Testis (tissue), 2 donors: ENCODE data around the gene IDNK.

Experiments
- POLR2A ChIP-seq: fragments of 450-650 bp; IDR thresholded peaks from one replicate; pipeline ENCODE4 v1.6.1; 2017; ENCODE audit warnings: antibody characterized with exemption, mild to moderate bottlenecking, moderate library complexity
- TF ChIP-seq, protein P1 (sequence below), 3 experiments: fragments of 450-650 bp in 2 of 3; fragments of 200-600 bp in 1 of 3; sonication (generic) in 1 of 3; IDR thresholded peaks; one replicate each; pipeline ENCODE4 v1.5.1; 2016 to 2019; ENCODE audit warnings: antibody characterized with exemption in 3 of 3, mild to moderate bottlenecking in 2 of 3, moderate library complexity in 1 of 3

DNA sequence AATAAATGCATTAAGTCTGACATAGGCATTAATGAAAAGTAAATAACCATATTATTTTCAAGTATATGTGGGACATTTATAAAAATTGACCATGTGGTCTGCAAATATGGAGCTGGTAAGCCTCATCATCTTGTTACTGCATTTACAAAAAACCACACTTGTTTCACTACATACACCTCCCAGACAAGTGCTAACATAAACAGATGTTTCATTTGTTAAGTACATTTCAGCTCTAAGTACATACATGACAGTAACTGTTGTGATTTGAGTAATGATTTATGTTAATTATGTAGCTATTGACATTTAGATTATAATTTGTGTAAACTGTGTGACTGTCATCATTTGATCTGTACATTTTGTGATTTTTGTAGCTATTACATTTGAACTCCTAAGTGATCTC is 13.9 kb downstream of the IDNK start:
- TF ChIP-seq POLR2A = no peak
- TF ChIP-seq, protein P1, sequence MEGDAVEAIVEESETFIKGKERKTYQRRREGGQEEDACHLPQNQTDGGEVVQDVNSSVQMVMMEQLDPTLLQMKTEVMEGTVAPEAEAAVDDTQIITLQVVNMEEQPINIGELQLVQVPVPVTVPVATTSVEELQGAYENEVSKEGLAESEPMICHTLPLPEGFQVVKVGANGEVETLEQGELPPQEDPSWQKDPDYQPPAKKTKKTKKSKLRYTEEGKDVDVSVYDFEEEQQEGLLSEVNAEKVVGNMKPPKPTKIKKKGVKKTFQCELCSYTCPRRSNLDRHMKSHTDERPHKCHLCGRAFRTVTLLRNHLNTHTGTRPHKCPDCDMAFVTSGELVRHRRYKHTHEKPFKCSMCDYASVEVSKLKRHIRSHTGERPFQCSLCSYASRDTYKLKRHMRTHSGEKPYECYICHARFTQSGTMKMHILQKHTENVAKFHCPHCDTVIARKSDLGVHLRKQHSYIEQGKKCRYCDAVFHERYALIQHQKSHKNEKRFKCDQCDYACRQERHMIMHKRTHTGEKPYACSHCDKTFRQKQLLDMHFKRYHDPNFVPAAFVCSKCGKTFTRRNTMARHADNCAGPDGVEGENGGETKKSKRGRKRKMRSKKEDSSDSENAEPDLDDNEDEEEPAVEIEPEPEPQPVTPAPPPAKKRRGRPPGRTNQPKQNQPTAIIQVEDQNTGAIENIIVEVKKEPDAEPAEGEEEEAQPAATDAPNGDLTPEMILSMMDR (IDR thresholded peaks at IDR 0.05) = no peak
